Tibial nerve (tissue), 4 donors: Measurements from ENCODE around the gene GPR31. TPM values are rescaled to one million over a fixed set of nuclear protein-coding genes. Genes with fewer than 3 reads are reported as not detected.

Experiments
- DNase-seq, 2 donors: peaks; one replicate each; pipeline ENCODE4 v3.0.0-alpha.2; 2019; ENCODE audit warnings: low spot score in 2 of 2
- H3K27ac ChIP-seq, 4 donors: fragments of 200-600 bp; sonication (generic) in 3 of 4; one replicate each; pipeline ENCODE4 v1.5.1; 2017 to 2019; ENCODE audit warnings: mild to moderate bottlenecking in 1 of 4
- H3K27me3 ChIP-seq, 2 donors: fragments of 200-600 bp; sonication (generic) in 1 of 2; one replicate each; pipeline versions ENCODE4 v1.5.1 to v1.6.0; 2017 to 2019
- H3K36me3 ChIP-seq, 3 donors: fragments of 200-600 bp; sonication (generic); one replicate each; pipeline ENCODE4 v1.5.1; 2018 to 2019
- H3K4me1 ChIP-seq, 4 donors: fragments of 200-600 bp; sonication (generic) in 3 of 4; one replicate each; pipeline ENCODE4 v1.5.1; 2017 to 2019
- H3K4me3 ChIP-seq, 4 donors: fragments of 200-600 bp; sonication (generic) in 3 of 4; one replicate each; pipeline ENCODE4 v1.5.1; 2017 to 2019; ENCODE audit warnings: mild to moderate bottlenecking in 1 of 4, moderate library complexity in 1 of 4
- H3K9me3 ChIP-seq, 4 donors: fragments of 200-600 bp; sonication (generic) in 3 of 4; one replicate each; pipeline ENCODE4 v1.5.1; 2017 to 2019
- CTCF ChIP-seq, 5 experiments: fragments of 200-600 bp in 3 of 5; fragments of 450-650 bp in 2 of 5; sonication (generic) in 3 of 5; IDR thresholded peaks; one replicate each; pipeline ENCODE4 v1.5.1; 2016 to 2019; ENCODE audit warnings: antibody characterized with exemption in 5 of 5, mild to moderate bottlenecking in 3 of 5, moderate library complexity in 2 of 5
- EP300 ChIP-seq, 2 donors: sonication (generic); formaldehyde crosslinking; IDR thresholded peaks; one replicate each; pipeline ENCODE4 v1.6.1; 2017; ENCODE audit warnings: antibody characterized with exemption in 2 of 2, mild to moderate bottlenecking in 1 of 2
- POLR2A ChIP-seq, 2 donors: fragments of 450-650 bp; IDR thresholded peaks; one replicate each; pipeline ENCODE4 v1.6.1; 2017; ENCODE audit warnings: antibody characterized with exemption in 2 of 2, mild to moderate bottlenecking in 2 of 2, moderate library complexity in 2 of 2
- WGBS, 2 donors: methylation state at CpG; one replicate each; pipeline ENCODE4 v1.1.5; 2018; 5-methylcytosine and 5-hydroxymethylcytosine counted together
- total RNA-seq, 4 donors: library from RNA; depleted of rRNA; stranded (reverse); fragments of >200 nt; gene quantifications; one replicate each; pipeline ENCODE4 v1.1.0, GENCODE V29; 2016

GPR31 gene
- total RNA-seq, 4 donors from 2014 or later, result not detected

GRCh38 chr6:167134448-167135328, 23.1 kb downstream of the GPR31 start:
- TF ChIP-seq POLR2A (IDR thresholded peaks at IDR 0.05) (no peak), CTCF (IDR thresholded peaks at IDR 0.05) (no peak), EP300 (IDR thresholded peaks at IDR 0.05) (no peak)
- H3K4me3 ChIP-seq, result no peak overlapping the region
- H3K27ac ChIP-seq, result no peak overlapping the region
- no peaks in the 10 kb centered on the region for H3K9me3 ChIP-seq
- no peaks in the 10 kb centered on the region for H3K4me1 ChIP-seq
- WGBS, 2 donors, result 85 to 88% methylated on average over 23 of the region's 23 CpGs
- no peaks in the 10 kb centered on the region for H3K36me3 ChIP-seq
- DNase-seq, result no peak
- H3K27me3 ChIP-seq, result no peaks in the 10 kb centered on the region

- H3K27ac ChIP-seq, result peak overlapping the region in 1 of 4 donors; percentile 40
- H3K36me3 ChIP-seq, result no peaks in the 10 kb centered on the region
- DNase-seq, result no peak
- no peak overlapping the region for H3K4me3 ChIP-seq
- TF ChIP-seq POLR2A (IDR thresholded peaks at IDR 0.05) (no peak), CTCF (IDR thresholded peaks at IDR 0.05) (no peak), EP300 (IDR thresholded peaks at IDR 0.05) (no peak)
- H3K27me3 ChIP-seq, result no peaks in the 10 kb centered on the region
- WGBS, 2 donors, result 85 to 86% methylated on average over 33 of the region's 33 CpGs
- H3K4me1 ChIP-seq, result no peaks in the 10 kb centered on the region
- no peaks in the 10 kb centered on the region for H3K9me3 ChIP-seq
Measured at GRCh38 chr6:167130712-167131684, 26.8 kb downstream of the GPR31 start.

GRCh38 chr6:167130008-167130677, 27.6 kb downstream of the GPR31 start:
- TF ChIP-seq EP300 (IDR thresholded peaks at IDR 0.05) (no peak), POLR2A (IDR thresholded peaks at IDR 0.05) (no peak), CTCF (IDR thresholded peaks at IDR 0.05) (no peak)
- WGBS, 2 donors, result 78 to 86% methylated on average over 6 of the region's 6 CpGs
- no peaks in the 10 kb centered on the region for H3K27me3 ChIP-seq
- H3K4me3 ChIP-seq, result no peak overlapping the region
- H3K4me1 ChIP-seq, result no peaks in the 10 kb centered on the region
- no peaks in the 10 kb centered on the region for H3K9me3 ChIP-seq
- DNase-seq, result no peak
- peak overlapping the region in 1 of 4 donors; percentile 40 for H3K27ac ChIP-seq
- no peaks in the 10 kb centered on the region for H3K36me3 ChIP-seq

GRCh38 chr6:167129562-167129961, 28.2 kb downstream of the GPR31 start:
- H3K4me1 ChIP-seq, result no peaks in the 10 kb centered on the region
- H3K9me3 ChIP-seq, result no peaks in the 10 kb centered on the region
- no peak for DNase-seq
- WGBS, 2 donors, result 76 to 83% methylated on average over 4 of the region's 4 CpGs
- no peaks in the 10 kb centered on the region for H3K36me3 ChIP-seq
- no peak overlapping the region for H3K4me3 ChIP-seq
- TF ChIP-seq CTCF (IDR thresholded peaks at IDR 0.05) (no peak), EP300 (IDR thresholded peaks at IDR 0.05) (no peak), POLR2A (IDR thresholded peaks at IDR 0.05) (no peak)
- H3K27ac ChIP-seq, result peak overlapping the region in 1 of 4 donors; percentile 19
- H3K27me3 ChIP-seq, result no peaks in the 10 kb centered on the region
